Stomach (tissue), 9 donors: ENCODE measurements around the gene MAPKAPK3. TPM values are rescaled to one million over a fixed set of nuclear protein-coding genes. Genes with fewer than 3 reads are reported as not detected.
A peak's percentile ranks its signal among the peaks of the same experiment; 100 is the strongest.

Experiments
- DNase-seq, 2 donors: peaks; one replicate each; pipeline versions ENCODE4 v3.0.0 to v3.0.0-alpha.2; 2013 to 2019
- H3K27ac ChIP-seq, 5 donors: fragments of 200-600 bp in 4 of 5; sonication (generic) in 4 of 5; one replicate each; pipeline ENCODE4 v1.5.1; 2013 to 2019; ENCODE audit warnings: mild to moderate bottlenecking in 1 of 5, moderate library complexity in 1 of 5
- H3K27me3 ChIP-seq, 3 donors: fragments of 200-600 bp; sonication (generic); one replicate each; pipeline ENCODE4 v1.5.1; 2017 to 2019; ENCODE audit warnings: mixed run types in 1 of 3
- H3K36me3 ChIP-seq, 4 donors: fragments of 200-600 bp; sonication (generic); 1 replicate in 3 of 4; 2 replicates in 1 of 4; pipeline ENCODE4 v1.5.1; 2016 to 2019
- H3K4me1 ChIP-seq, 4 donors: fragments of 200-600 bp; sonication (generic); one replicate each; pipeline ENCODE4 v1.5.1; 2016 to 2019
- H3K4me3 ChIP-seq, 4 donors: fragments of 200-600 bp; sonication (generic) in 3 of 4; one replicate each; pipeline ENCODE4 v1.5.1; 2016 to 2019; ENCODE audit warnings: mild to moderate bottlenecking in 1 of 4
- H3K9me3 ChIP-seq, 4 donors: fragments of 200-600 bp; sonication (generic); one replicate each; pipeline ENCODE4 v1.5.1; 2016 to 2019
- EP300 ChIP-seq: sonication (generic); formaldehyde crosslinking; IDR thresholded peaks from one replicate; pipeline ENCODE4 v1.6.1; 2017; ENCODE audit warnings: antibody characterized with exemption
- POLR2A ChIP-seq, 4 donors: fragments of 450-650 bp; IDR thresholded peaks; one replicate each; pipeline ENCODE4 v1.6.1; 2016; ENCODE audit warnings: antibody characterized with exemption in 4 of 4, control low read depth in 2 of 4, mild to moderate bottlenecking in 1 of 4, moderate library complexity in 1 of 4
- POLR2AphosphoS5 ChIP-seq, 3 donors: sonication (generic); formaldehyde crosslinking; IDR thresholded peaks; one replicate each; pipeline ENCODE4 v1.6.1; 2016; ENCODE audit warnings: antibody characterized with exemption in 3 of 3
- WGBS, 5 donors: extraction: QIAGEN DNeasy Blood & Tissue Kit in 3 of 5; methylation state at CpG; one replicate each; pipeline versions ENCODE4 v1.1.5 to v1.1.7; 2013 to 2018; 5-methylcytosine and 5-hydroxymethylcytosine counted together
- intact Hi-C: fragments of 100-400 bp; cut with DNase I; formaldehyde crosslinking; loops from one replicate; pipeline ENCODE4 v1.15.1; 2023; ENCODE audit warnings: low total_unique reads
- polyA plus RNA-seq, 3 donors: library from polyadenylated mRNA; stranded (reverse); fragments of 200-250 nt; gene quantifications; one replicate each; pipeline ENCODE4 v1.2.3, GENCODE V29; 2013
- total RNA-seq, 5 donors: library from RNA; depleted of rRNA; stranded (reverse); fragments of >200 nt; gene quantifications; one replicate each; pipeline versions ENCODE4 v1.1.0 to v1.2.3, GENCODE V29; 2014 to 2016
- TF ChIP-seq, protein P1 (sequence below), 7 experiments: fragments of 450-650 bp in 4 of 7; fragments of 200-600 bp in 3 of 7; sonication (generic) in 3 of 7; IDR thresholded peaks; one replicate each; pipeline ENCODE4 v1.5.1; 2016 to 2019; ENCODE audit warnings: antibody characterized with exemption in 7 of 7, control low read depth in 2 of 7, mild to moderate bottlenecking in 1 of 7
- donor health status: healthy with polysubstance abuse.
- donor health status: Bipolar disorder and iron deficiency.
- donor health status: healthy.

MAPKAPK3 gene
- total and polyA plus RNA-seq, 8 donors: 10.3 to 50.0 (median 29.4) TPM

DNA sequence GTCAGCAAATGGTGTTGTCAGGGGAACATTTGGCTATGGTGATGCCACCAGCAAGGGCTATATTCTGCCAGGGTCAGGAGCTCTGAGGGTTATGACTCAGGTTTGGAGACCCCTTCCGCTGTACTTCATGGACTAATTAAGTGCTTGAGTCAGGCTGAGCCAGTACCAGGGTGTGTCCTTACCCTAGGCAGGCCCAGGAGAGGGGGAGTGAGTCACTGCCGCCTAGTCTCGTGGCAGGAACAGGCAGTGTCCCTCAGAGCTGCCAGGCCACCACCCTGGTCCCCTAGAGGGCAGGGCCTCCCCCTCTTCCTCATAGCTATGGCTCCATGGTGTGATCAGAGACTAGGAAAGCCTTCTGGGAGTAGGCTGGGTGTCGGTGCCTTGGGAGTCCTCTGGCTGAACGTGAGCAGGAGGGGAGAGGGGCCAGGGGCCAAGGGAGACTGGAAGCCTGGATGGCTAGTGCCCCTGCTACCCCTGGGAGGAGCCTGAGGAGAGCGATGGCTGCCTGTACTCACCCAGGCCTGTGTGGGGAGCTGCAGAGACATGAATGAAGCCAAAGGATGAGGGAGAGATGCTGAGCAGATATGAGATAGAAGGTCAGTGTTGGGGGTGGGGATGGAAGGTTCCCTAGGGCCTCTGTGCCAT is 10.6 kb downstream of the MAPKAPK3 start:
- intact Hi-C loops: loop anchor here (10.0 kb wide), 1 partner anchor 757 kb away; the partner anchor contains the start of gene MANF
- Histone ChIP-seq H3K27me3 (no peaks in the 10 kb centered on the region), H3K4me3 (no peak overlapping the region), H3K4me1 (peaks cover 18 to 93% (median 29%) of the 10 kb centered on the region in 4 donors), H3K9me3 (no peaks in the 10 kb centered on the region), H3K36me3 (peaks cover 0 to 28% (median 2%) of the 10 kb centered on the region in 4 donors), H3K27ac (peak overlapping the region in 1 of 5 donors; percentile 62)
- WGBS, 5 donors: 61 to 76% (median 66%) methylated on average over 4 to 6 of the region's 6 CpGs
- DNase-seq: peak; percentile 38 to 45
- TF ChIP-seq, protein P1, sequence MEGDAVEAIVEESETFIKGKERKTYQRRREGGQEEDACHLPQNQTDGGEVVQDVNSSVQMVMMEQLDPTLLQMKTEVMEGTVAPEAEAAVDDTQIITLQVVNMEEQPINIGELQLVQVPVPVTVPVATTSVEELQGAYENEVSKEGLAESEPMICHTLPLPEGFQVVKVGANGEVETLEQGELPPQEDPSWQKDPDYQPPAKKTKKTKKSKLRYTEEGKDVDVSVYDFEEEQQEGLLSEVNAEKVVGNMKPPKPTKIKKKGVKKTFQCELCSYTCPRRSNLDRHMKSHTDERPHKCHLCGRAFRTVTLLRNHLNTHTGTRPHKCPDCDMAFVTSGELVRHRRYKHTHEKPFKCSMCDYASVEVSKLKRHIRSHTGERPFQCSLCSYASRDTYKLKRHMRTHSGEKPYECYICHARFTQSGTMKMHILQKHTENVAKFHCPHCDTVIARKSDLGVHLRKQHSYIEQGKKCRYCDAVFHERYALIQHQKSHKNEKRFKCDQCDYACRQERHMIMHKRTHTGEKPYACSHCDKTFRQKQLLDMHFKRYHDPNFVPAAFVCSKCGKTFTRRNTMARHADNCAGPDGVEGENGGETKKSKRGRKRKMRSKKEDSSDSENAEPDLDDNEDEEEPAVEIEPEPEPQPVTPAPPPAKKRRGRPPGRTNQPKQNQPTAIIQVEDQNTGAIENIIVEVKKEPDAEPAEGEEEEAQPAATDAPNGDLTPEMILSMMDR (IDR thresholded peaks at IDR 0.05): no peak
- no peak for TF ChIP-seq EP300
- TF ChIP-seq POLR2A (IDR thresholded peaks at IDR 0.05): no peak
- TF ChIP-seq POLR2AphosphoS5 (IDR thresholded peaks at IDR 0.05): no peak

DNA sequence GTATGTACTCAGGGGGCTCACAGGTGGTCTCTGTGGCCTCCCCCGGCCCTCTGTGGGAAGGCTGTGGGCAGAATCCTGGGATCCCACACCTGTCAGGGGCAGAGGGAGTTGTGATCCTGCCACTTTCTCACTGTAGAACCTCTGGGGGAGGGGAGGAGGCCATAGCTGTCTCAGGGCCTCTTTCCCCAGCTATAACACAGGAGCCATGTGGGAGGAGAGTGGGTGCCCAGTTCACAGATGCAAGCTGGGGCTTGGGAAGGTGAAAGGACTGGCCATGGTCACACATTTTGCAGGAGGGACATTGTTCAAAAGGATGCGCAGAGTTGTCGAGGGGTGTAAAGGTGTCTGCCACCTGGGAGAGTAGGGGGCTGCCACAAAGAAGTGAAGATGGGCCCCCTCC is 11.7 kb downstream of the MAPKAPK3 start:
- 89 to 98% (median 95%) methylated on average over 3 of the region's 3 CpGs for WGBS, 5 donors
- H3K4me1 ChIP-seq: peaks cover 14 to 93% (median 25%) of the 10 kb centered on the region in 4 donors
- DNase-seq: no peak
- no peak for TF ChIP-seq POLR2A (IDR thresholded peaks at IDR 0.05)
- TF ChIP-seq, protein P1 (IDR thresholded peaks at IDR 0.05): no peak
- no peak for TF ChIP-seq POLR2AphosphoS5 (IDR thresholded peaks at IDR 0.05)
- TF ChIP-seq EP300: no peak
- H3K4me3 ChIP-seq: no peak overlapping the region
- intact Hi-C loops: loop anchor here (10.0 kb wide), 1 partner anchor 756 kb away; the partner anchor contains the start of gene MANF
- no peak overlapping the region for H3K27ac ChIP-seq
- peaks cover 0 to 22% (median 0%) of the 10 kb centered on the region in 4 donors for H3K36me3 ChIP-seq
- no peaks in the 10 kb centered on the region for H3K9me3 ChIP-seq
- H3K27me3 ChIP-seq: no peaks in the 10 kb centered on the region

GRCh38 chr3:50630394-50630793 is 13.4 kb downstream of the MAPKAPK3 start:
- peaks cover 0 to 77% (median 19%) of the 10 kb centered on the region in 4 donors for H3K4me1 ChIP-seq
- H3K27me3 ChIP-seq: no peaks in the 10 kb centered on the region
- H3K4me3 ChIP-seq: no peak overlapping the region
- H3K36me3 ChIP-seq: peaks cover 0 to 22% (median 0%) of the 10 kb centered on the region in 4 donors
- TF ChIP-seq POLR2A (IDR thresholded peaks at IDR 0.05) (no peak), EP300 (no peak), POLR2AphosphoS5 (IDR thresholded peaks at IDR 0.05) (no peak)
- TF ChIP-seq, protein P1 (IDR thresholded peaks at IDR 0.05): no peak
- DNase-seq: no peak
- H3K9me3 ChIP-seq: no peaks in the 10 kb centered on the region
- H3K27ac ChIP-seq: no peak overlapping the region
- intact Hi-C loops: no loop called here
- 82 to 94% (median 88%) methylated on average over 6 of the region's 6 CpGs for WGBS, 5 donors

DNA sequence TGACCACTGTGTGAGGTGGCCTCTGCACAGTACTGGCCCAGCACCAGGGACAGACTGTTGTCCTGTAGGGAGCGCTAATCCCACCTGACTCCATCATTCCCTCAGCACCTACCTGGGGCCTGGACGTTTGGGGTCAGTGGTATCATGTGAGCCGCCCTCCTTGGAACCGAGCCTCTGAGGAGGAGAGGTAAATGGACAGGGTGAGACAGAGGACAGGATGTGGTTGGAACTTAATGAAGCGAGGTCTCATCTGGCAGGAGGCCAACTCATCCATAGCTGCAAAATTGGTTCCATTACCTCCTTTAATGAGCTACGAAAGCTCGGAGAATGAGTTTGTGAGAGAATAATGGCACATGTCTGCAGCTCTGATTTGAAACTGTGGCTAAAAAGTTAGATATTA is 13.9 kb downstream of the MAPKAPK3 start:
- Histone ChIP-seq H3K36me3 (peaks cover 0 to 22% (median 0%) of the 10 kb centered on the region in 4 donors), H3K27ac (no peak overlapping the region), H3K9me3 (no peaks in the 10 kb centered on the region), H3K27me3 (no peaks in the 10 kb centered on the region), H3K4me1 (peaks cover 0 to 72% (median 19%) of the 10 kb centered on the region in 4 donors), H3K4me3 (no peak overlapping the region)
- 75 to 81% (median 76%) methylated on average over 7 of the region's 7 CpGs for WGBS, 5 donors
- TF ChIP-seq, protein P1 (IDR thresholded peaks at IDR 0.05): no peak
- TF ChIP-seq POLR2AphosphoS5 (IDR thresholded peaks at IDR 0.05): no peak
- no peak for TF ChIP-seq POLR2A (IDR thresholded peaks at IDR 0.05)
- TF ChIP-seq EP300: no peak
- peak in 1 of 2 donors; percentile 54 for DNase-seq
- intact Hi-C loops: no loop called here
